Measurements from ENCODE around the gene PTGER4.
"Not testable (repeated sequence)": the region's sequence is repeated elsewhere in the genome, so short reads cannot be mapped to it uniquely, and the experiment has no call there.

The PTGER4 gene

GRCh38 chr5:40694433-40694832 lies 14.7 kb downstream of the PTGER4 start:
- no peak for DNase-seq

DNA sequence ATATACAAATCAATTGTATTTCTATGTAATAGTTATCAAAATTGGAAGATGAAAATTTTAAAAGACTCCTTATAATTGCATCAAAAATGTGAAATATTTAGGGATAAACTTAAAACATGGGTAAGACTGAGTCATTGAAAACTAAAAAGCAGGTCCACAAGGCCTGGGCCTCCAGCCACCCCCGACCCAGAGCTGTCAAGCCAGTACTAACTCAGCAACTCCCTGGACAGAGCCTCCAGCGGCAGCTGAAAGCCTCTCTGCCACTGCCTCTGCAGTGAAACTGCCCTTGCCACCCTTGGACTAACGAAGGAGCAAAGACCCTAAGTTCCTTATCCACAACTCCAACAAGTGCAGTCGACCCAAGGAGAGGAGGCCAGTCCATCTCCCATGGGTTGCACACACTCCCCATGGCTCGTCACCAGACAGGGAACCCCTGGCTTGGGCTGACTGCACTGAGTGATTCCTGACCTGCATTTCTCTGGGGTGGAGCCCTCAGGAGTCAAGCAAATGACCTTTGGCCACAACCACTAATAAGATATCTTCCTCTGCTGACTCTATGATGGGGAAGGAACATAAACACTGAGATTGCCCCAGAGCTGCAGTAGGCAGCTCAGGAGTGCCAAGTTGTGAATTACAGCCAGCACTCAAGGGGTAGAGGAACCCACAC lies 20.5 kb downstream of the PTGER4 start:
- DNase-seq = no peak

- DNase-seq = not testable (repeated sequence)
Observed at GRCh38 chr5:40702027-40702426, 22.3 kb downstream of the PTGER4 start.

GRCh38 chr5:40705484-40705883 lies 25.8 kb downstream of the PTGER4 start:
- DNase-seq = not testable (repeated sequence)

- not testable (repeated sequence) for DNase-seq
Observed at GRCh38 chr5:40710575-40710974, 30.9 kb downstream of the PTGER4 start.

DNA sequence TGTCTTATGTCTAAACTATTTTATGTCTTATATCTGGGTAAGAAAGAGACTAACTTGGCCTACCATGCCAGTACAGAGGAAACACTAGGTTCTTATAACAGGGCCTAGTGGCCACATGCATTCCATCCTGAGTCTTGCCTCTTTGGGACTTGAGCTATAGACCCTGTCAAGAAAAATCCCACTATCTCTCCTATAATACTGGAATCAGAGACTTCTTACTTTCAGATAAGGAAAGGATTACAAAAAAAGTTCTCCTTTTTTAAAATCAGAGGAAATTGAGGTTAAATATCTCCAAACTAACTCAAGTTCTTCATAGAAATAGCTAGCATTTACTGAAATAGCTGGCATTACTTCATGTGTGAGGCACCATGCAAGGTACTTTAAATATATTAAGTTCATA lies 34.3 kb downstream of the PTGER4 start:
- DNase-seq = no peak

DNA sequence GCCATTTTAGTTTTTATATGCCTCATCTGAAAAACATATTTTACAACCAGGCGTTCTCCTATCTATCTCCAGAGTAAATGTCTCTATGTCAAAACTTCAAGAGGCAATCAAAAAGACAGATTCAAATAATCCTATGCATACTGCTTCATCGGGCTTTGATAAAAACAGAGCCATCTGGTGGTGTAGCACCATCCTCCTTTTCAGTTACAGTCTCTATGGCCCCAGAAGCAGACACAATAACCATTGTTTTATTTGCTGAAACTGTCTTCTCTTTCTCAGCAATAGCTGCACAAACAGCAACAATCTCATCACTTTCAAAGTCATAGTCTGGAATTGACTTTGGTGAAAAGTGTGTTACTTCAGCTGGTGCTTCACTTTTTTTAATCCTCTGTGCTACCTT lies 36.3 kb downstream of the PTGER4 start:
- no peak for DNase-seq

GRCh38 chr5:40716590-40716989 lies 36.9 kb downstream of the PTGER4 start:
- no peak for DNase-seq

DNA sequence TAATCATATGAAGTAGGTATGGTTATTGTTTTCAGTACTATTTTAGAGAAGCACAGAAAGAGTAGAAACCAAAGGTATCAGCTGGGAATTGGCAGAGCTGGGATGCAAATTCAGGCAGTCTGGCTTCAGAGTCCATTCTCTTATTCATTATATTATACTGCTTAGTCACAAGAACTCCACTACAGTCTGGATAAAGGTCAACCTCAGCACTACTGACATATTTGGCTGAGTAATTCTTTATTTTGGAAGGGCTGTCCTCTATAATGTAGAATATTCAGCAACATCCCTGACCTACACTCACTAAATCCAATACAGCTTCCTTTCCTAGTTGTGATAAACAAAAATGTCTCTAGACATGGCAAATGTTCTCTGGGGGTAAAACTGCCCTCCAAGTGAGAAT lies 37.6 kb downstream of the PTGER4 start:
- DNase-seq = no peak

DNA sequence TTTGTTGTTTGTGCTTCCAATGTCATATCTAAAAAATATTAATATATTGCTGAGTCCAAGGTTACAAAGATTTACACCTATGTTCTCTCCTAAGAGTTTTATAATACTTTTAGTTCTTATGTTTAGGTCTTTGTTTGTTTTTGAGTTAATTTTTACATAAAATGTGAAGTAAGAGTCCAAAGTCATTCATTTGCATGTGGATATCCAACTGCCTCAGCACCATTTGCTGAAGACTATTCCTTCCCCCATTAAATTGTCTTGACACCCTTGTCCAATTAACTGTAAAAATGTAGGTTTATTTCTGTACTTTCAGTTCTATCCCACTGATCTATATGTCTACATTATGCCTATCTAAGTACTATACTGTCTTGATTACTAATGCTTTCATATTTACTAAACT lies 40.4 kb downstream of the PTGER4 start:
- DNase-seq = no peak

DNA sequence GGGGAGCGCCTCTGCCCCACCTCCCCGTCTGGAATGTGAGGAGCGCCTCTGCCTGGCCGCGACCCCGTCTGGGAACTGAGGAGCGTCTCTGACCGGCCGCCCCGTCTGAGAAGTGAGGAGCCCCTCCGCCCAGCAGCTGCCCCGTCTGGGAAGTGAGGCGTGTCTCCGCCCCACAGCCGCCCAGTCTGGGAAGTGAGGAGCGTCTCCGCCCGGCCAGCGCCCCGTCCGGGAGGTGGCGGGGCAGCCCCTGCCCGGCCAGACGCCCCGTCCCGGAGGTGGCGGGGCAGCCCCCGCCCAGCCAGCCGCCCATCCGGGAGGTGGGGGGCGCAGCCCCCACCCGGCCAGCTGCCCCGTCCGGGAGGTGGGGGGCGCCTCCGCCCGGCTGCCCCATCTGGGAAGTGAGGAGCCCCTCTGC lies 42.8 kb downstream of the PTGER4 start:
- not testable (repeated sequence) for DNase-seq

DNA sequence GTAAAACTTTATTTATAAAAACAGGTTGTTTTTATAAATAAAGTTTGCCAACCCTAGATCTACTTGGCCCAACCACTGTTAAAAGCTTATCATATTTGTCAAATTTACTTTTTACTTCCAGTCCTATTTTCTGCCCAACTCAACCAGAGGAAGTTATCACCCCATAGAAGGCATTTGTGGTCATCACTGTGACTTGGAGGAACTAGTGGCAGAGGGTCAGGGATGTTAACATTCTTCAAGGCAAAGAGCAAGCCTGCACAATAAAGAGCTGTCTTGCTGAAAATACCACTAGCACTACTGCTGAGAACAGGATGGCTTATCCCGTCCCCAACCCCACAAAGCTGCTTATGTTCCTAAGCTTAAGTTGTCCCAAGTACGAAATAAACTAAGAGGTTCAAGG lies 53.7 kb downstream of the PTGER4 start:
- DNase-seq = no peak

DNA sequence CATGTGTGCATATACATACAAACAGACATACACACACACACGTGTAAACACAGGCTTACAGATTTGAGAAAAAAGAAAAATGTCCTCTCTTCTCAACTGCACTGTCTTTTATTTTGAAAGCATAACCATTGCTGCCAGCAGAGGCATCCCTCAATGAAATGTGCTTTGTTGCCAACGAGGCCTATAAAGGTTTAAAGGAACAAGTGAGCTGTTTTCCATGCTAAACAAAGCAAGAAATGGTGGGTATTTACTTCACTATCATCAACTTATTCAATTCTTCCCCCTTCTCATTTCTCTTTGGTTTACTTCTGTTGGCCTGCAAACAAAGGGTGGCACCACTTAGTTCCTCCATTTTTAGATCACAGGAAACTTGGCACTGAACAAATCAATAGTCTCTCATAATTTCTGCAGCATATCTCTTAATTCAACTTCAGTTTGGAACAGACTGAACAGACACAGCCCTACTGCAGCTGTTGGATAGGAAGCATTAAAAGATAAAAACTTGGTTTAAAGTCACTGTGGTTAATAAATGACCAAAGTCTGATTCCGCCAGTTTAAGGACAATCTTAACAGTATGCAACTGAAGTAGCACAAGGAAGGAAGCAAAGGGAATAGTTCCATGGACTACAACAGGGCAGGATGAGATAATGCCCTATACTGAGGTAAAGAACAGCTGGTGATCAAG lies 54.3 kb downstream of the PTGER4 start:
- no peak for DNase-seq

- no peak for DNase-seq
Observed at GRCh38 chr5:40734986-40735385, 55.3 kb downstream of the PTGER4 start.

GRCh38 chr5:40735609-40736008 lies 55.9 kb downstream of the PTGER4 start:
- no peak for DNase-seq

- DNase-seq = no peak
Observed at GRCh38 chr5:40736103-40736875, 56.6 kb downstream of the PTGER4 start.

GRCh38 chr5:40738502-40738901 lies 58.8 kb downstream of the PTGER4 start:
- no peak for DNase-seq
